ENCODE measurements around the gene SIK3. TPM values are rescaled to one million over a fixed set of nuclear protein-coding genes. Genes with fewer than 3 reads are reported as not detected.

SIK3 gene
- total and polyA plus RNA-seq, 2 donors (not counting 3 experiments of a cell fraction or from before 2014, with no cell fraction given) = 10.3 to 21.3 TPM

- BruUV-seq (replicated peaks) = no TSS peak
- DNase-seq (ENCODE audit: low read depth, low spot score) (no peak), FAIRE-seq (no peak)
- Histone ChIP-seq H3K9me1 (replicated peaks; ENCODE audit: control insufficient read depth, extremely low read depth, insufficient read depth, low read length) (no peaks in the 10 kb centered on the region), H3K4me2 (ENCODE audit: insufficient read depth, low read length) (no peak overlapping the region), H3K9ac (replicated peaks; ENCODE audit: extremely low read depth, insufficient read depth, low read length) (no peak overlapping the region), H3K79me2 (ENCODE audit: control insufficient read depth, insufficient read depth, low read length) (no peaks in the 10 kb centered on the region), H3K27ac (ENCODE audit: insufficient read depth, low read depth, low read length) (no peak overlapping the region), H3K4me3 (replicated peaks in 1 of 3; ENCODE audit: insufficient read depth in 1 of 3, low read depth in 1 of 3, low read length in 3 of 3) (no peak overlapping the region), H3K9me3 (replicated peaks; ENCODE audit: control insufficient read depth, insufficient read depth, low read length) (no peaks in the 10 kb centered on the region), H4K20me1 (replicated peaks; ENCODE audit: control insufficient read depth, extremely low read depth, insufficient read depth, low read length) (no peaks in the 10 kb centered on the region), H3K27me3 (ENCODE audit: control insufficient read depth in 2 of 2, insufficient read depth in 2 of 2, low read length in 2 of 2) (no peaks in the 10 kb centered on the region), H2AFZ (ENCODE audit: low read depth, low read length) (no peak overlapping the region), H3K4me1 (ENCODE audit: control insufficient read depth, extremely low read depth, insufficient read depth, low read length) (no peaks in the 10 kb centered on the region), H3K36me3 (ENCODE audit: control insufficient read depth in 2 of 2, extremely low read depth in 1 of 2, insufficient read depth in 2 of 2, low read length in 2 of 2) (no peaks in the 10 kb centered on the region)
- ChIA-PET POLR2A (no interaction called here), CTCF (interaction anchor here (0.8 kb wide), 1 partner anchor 36 kb away, joined by 4 read pairs; the partner anchor contains the start of gene APOA5)
- TF ChIP-seq MYC (IDR thresholded peaks at IDR 0.05; ENCODE audit: low read depth, low read length) = no peak
- TF ChIP-seq MAX (IDR thresholded peaks at IDR 0.05; ENCODE audit: insufficient read depth, insufficient read length) = no peak
- TF ChIP-seq POLR2AphosphoS5 (IDR thresholded peaks at IDR 0.05; ENCODE audit: insufficient read depth, low read depth, low read length) = no peak
- no peak for TF ChIP-seq GATA2 (IDR thresholded peaks at IDR 0.05; ENCODE audit: insufficient read depth, insufficient read length, low read depth, low read length)
- no peak for TF ChIP-seq EZH2 (IDR thresholded peaks at IDR 0.05; ENCODE audit: borderline replicate concordance, low read depth, low read length, severe bottlenecking)
- TF ChIP-seq FOS (IDR thresholded peaks at IDR 0.05; ENCODE audit: borderline replicate concordance, insufficient read depth, low read length) = no peak
- TF ChIP-seq POLR2A (IDR thresholded peaks at IDR 0.05; ENCODE audit: low read depth, low read length) = no peak
- no peak for TF ChIP-seq CTCF (IDR thresholded peaks at IDR 0.05; ENCODE audit: extremely low read depth in 1 of 2, insufficient read depth in 1 of 2, low read depth in 1 of 2, low read length in 2 of 2)
- no peak for TF ChIP-seq JUN (IDR thresholded peaks at IDR 0.05; ENCODE audit: borderline replicate concordance, insufficient read depth, insufficient read length, low read depth)
- intact Hi-C loops (cut with micrococcal nuclease) = no loop called here
- dilution Hi-C loops (cut with MboI; ENCODE audit: extremely low pct_ligation_motif_present, low sequenced_read_pairs) = no loop called here
Observed at GRCh38 chr11:116827461-116827860, 270.8 kb downstream of the SIK3 start.

All from endothelial cell of umbilical vein (primary cell).